ENCODE data around the gene SFN. TPM values are rescaled to one million over a fixed set of nuclear protein-coding genes. Genes with fewer than 3 reads are reported as not detected.
"Not testable (repeated sequence)": the region's sequence is repeated elsewhere in the genome, so short reads cannot be mapped to it uniquely, and the experiment has no call there.

SFN gene
- polyA plus RNA-seq, 1 experiment, result 0.10 TPM

DNA sequence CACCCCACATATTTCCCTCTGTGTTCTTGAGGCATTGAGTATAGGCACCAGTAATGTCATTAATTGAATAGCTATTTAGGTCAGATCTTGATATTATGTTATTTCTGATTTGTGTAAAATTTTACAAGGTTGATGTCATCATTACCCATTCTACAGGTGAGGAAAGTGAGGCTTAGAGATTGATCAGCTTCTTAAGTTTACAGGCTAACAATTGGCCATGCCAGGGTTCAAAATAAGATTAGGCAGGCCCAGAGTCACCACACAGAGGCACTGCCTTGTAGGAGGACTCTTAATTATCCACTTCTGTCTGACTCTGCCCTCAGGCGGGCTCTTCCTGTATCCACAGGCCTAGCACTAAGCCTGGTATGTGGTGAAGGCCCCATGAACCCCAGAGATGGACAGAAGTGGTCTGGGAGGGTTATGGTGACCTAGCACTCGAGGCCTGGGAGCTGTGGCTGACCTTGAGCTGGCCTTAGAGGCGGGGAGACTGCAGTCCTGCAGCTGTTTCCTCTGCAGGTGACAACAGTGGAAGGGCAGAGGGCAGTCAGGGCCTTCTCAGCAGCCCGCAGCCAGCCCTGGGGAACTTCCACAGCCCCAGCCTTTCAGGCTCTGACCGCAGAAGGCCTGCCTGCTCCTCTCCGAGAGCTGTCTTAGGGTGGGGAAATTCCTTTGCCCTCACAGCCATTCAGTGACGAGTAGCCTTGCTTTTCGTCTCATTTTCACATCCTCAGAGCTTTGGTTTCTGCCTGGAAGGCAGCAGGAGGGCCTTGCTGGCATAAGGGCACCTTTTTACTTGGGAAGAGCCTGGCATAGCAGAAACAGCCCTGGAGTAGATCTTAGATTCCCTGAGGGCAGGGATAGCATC is 24.2 kb upstream of the SFN start:
- CTCF ChIA-PET, result interaction anchor here (1.5 kb wide), 1 partner anchor 237 kb away, joined by 3 read pairs; no protein-coding TSS in a partner anchor
- Histone ChIP-seq H3K27me3 (ENCODE audit: control insufficient read depth, insufficient read depth, low read length) (no peaks in the 10 kb centered on the region), H3K27ac (ENCODE audit: low read depth, low read length) (no peak overlapping the region), H3K4me3 (ENCODE audit: low read depth, low read length) (no peak overlapping the region), H3K9me3 (ENCODE audit: control insufficient read depth, insufficient read depth, low read length) (no peaks in the 10 kb centered on the region)
- POLR2A ChIA-PET, result no interaction called here
- DNase-seq (ENCODE audit: low read depth, low spot score), result no peak
- TF ChIP-seq, protein P1, sequence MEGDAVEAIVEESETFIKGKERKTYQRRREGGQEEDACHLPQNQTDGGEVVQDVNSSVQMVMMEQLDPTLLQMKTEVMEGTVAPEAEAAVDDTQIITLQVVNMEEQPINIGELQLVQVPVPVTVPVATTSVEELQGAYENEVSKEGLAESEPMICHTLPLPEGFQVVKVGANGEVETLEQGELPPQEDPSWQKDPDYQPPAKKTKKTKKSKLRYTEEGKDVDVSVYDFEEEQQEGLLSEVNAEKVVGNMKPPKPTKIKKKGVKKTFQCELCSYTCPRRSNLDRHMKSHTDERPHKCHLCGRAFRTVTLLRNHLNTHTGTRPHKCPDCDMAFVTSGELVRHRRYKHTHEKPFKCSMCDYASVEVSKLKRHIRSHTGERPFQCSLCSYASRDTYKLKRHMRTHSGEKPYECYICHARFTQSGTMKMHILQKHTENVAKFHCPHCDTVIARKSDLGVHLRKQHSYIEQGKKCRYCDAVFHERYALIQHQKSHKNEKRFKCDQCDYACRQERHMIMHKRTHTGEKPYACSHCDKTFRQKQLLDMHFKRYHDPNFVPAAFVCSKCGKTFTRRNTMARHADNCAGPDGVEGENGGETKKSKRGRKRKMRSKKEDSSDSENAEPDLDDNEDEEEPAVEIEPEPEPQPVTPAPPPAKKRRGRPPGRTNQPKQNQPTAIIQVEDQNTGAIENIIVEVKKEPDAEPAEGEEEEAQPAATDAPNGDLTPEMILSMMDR (IDR thresholded peaks at IDR 0.05; ENCODE audit: low read depth, low read length), result no peak

- POLR2A ChIA-PET, result no interaction called here
- H3K27me3 ChIP-seq (ENCODE audit: control insufficient read depth, insufficient read depth, low read length), result no peaks in the 10 kb centered on the region
- CTCF ChIA-PET, result no interaction called here
Measured at GRCh38 chr1:26839339-26839722, 23.6 kb upstream of the SFN start.

GRCh38 chr1:26839779-26840178 is 23.2 kb upstream of the SFN start:
- no peaks in the 10 kb centered on the region for H3K27me3 ChIP-seq (ENCODE audit: control insufficient read depth, insufficient read depth, low read length)
- no peak overlapping the region for H3K27ac ChIP-seq (ENCODE audit: low read depth, low read length)
- H3K9me3 ChIP-seq (ENCODE audit: control insufficient read depth, insufficient read depth, low read length), result no peaks in the 10 kb centered on the region
- TF ChIP-seq, protein P1 (IDR thresholded peaks at IDR 0.05; ENCODE audit: low read depth, low read length), result no peak
- no peak overlapping the region for H3K4me3 ChIP-seq (ENCODE audit: low read depth, low read length)
- ChIA-PET CTCF (no interaction called here), POLR2A (no interaction called here)
- no peak for DNase-seq (ENCODE audit: low read depth, low spot score)

More at GRCh38 chr1:26839339-26839722, 23.6 kb upstream of the SFN start:
- no peak for DNase-seq (ENCODE audit: low read depth, low spot score)
- Histone ChIP-seq H3K9me3 (ENCODE audit: control insufficient read depth, insufficient read depth, low read length) (no peaks in the 10 kb centered on the region), H3K4me3 (ENCODE audit: low read depth, low read length) (no peak overlapping the region), H3K27ac (ENCODE audit: low read depth, low read length) (no peak overlapping the region)
- TF ChIP-seq, protein P1 (IDR thresholded peaks at IDR 0.05; ENCODE audit: low read depth, low read length), result no peak

GRCh38 chr1:26844424-26845196 is 18.3 kb upstream of the SFN start:
- POLR2A ChIA-PET, result no interaction called here
- TF ChIP-seq, protein P1 (IDR thresholded peaks at IDR 0.05; ENCODE audit: low read depth, low read length), result no peak
- H3K4me3 ChIP-seq (ENCODE audit: low read depth, low read length), result no peak overlapping the region
- CTCF ChIA-PET, result no interaction called here
- DNase-seq (ENCODE audit: low read depth, low spot score), result no peak
- H3K27ac ChIP-seq (ENCODE audit: low read depth, low read length), result no peak overlapping the region
- H3K9me3 ChIP-seq (ENCODE audit: control insufficient read depth, insufficient read depth, low read length), result no peaks in the 10 kb centered on the region
- no peaks in the 10 kb centered on the region for H3K27me3 ChIP-seq (ENCODE audit: control insufficient read depth, insufficient read depth, low read length)

DNA sequence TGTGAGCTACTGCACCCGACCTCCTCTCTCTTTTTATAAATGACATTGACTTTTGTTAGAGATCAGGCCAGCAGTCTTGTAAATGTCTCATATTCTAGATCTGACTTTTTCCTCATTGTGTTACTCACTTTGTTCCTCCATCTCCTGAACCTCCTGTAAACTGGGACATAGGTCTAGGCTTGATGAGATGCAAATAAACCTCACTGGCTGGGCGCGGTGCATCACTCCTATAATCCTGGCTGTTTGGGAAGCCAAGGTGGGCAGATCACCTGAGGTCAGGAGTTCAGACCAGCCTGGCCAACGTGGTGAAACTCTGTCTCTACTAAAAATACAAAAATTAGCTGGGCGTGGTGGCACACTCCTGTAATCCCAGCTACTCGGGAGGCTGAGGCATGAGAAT is 15.1 kb upstream of the SFN start:
- POLR2A ChIA-PET, result interaction anchor here (0.6 to 2.3 kb wide), 2 partner anchors 9 to 17 kb away, joined by 5 to 28 read pairs; no protein-coding TSS in a partner anchor
- H3K27ac ChIP-seq (ENCODE audit: low read depth, low read length), result not testable (repeated sequence)

More for the DNA sequence above, 15.1 kb upstream of the SFN start:
- H3K27me3 ChIP-seq (ENCODE audit: control insufficient read depth, insufficient read depth, low read length); H3K4me3 ChIP-seq (ENCODE audit: low read depth, low read length); H3K9me3 ChIP-seq (ENCODE audit: control insufficient read depth, insufficient read depth, low read length); DNase-seq (ENCODE audit: low read depth, low spot score): not testable (repeated sequence)
- CTCF ChIA-PET, result interaction anchor here (0.5 to 0.6 kb wide), 2 partner anchors 42 to 154 kb away, joined by 3 to 5 read pairs; no protein-coding TSS in a partner anchor
